Esophagus squamous epithelium (tissue), 4 donors: Measurements from ENCODE around the gene RNF103.

Experiments used
- CTCF ChIP-seq, 6 experiments: fragments of 450-650 bp in 4 of 6; fragments of 200-600 bp in 2 of 6; sonication (generic) in 2 of 6; IDR thresholded peaks; one replicate each; pipeline ENCODE4 v1.5.1; 2016 to 2019; ENCODE audit warnings: antibody characterized with exemption in 6 of 6, mild to moderate bottlenecking in 4 of 6, moderate library complexity in 4 of 6
- POLR2A ChIP-seq, 4 donors: fragments of 450-650 bp; IDR thresholded peaks; one replicate each; pipeline ENCODE4 v1.6.1; 2017; ENCODE audit warnings: antibody characterized with exemption in 4 of 4, mild to moderate bottlenecking in 4 of 4, moderate library complexity in 3 of 4

- no peak for TF ChIP-seq CTCF (IDR thresholded peaks at IDR 0.05)
- no peak for TF ChIP-seq POLR2A (IDR thresholded peaks at IDR 0.05)
These were observed 19.8 kb downstream of the RNF103 start for GRCh38 chr2:86603905-86604304.
